HG02973 (cell line): ENCODE measurements around the gene MACIR.

Experiments used
- ATAC-seq: cut with Tn5 transposase; IDR thresholded peaks from one replicate; pipeline ENCODE4 v1.9.1; 2021; ENCODE audit warnings: moderate library complexity; ENCODE audit not compliant: unreplicated experiment

MACIR gene

DNA sequence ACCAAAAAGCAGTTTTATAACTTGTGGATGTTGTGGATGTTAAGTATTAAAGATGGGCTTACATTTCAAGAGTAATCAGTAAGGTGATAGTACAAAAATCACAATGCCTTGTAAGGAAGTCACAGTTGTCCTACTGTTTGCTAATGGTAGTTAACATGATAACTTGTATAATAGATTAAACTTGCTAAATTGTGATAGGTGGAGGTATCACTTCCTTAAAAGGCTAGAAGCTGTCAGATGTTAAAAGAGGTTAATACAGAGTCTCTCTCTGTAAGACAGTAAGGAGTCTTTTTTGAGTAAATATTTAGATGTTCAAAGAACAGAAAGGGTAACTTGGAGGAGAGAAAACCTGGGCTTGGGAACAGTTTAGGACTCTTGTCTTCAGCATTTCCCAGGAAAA is 14.2 kb upstream of the MACIR start:
- no peak for ATAC-seq

- no peak for ATAC-seq
Observed at GRCh38 chr5:103245761-103246160, 12.8 kb upstream of the MACIR start.

DNA sequence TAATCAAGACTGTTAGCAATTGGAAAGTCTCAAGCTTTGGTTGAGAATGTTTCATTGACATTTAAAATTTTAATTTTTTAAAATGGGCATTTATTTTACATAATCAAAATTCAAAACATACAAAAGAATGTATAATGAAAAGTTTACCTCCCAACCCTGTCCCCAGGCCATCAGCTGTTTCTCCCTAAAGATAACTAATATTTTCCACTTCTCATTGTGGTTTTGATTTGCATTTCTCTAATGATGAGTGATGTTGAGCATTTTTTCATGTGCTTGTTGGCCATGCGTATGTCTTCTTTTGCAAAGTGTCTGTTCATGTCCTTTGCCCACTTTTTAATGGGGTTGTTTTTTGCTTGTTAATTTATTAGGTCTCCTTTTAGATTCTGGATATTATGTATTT is 11.4 kb upstream of the MACIR start:
- peak; percentile 59 for ATAC-seq

- no peak for ATAC-seq
Observed at GRCh38 chr5:103249068-103249467, 9.5 kb upstream of the MACIR start.

- no peak for ATAC-seq
Observed at GRCh38 chr5:103254921-103255320, 3.6 kb upstream of the MACIR start.

DNA sequence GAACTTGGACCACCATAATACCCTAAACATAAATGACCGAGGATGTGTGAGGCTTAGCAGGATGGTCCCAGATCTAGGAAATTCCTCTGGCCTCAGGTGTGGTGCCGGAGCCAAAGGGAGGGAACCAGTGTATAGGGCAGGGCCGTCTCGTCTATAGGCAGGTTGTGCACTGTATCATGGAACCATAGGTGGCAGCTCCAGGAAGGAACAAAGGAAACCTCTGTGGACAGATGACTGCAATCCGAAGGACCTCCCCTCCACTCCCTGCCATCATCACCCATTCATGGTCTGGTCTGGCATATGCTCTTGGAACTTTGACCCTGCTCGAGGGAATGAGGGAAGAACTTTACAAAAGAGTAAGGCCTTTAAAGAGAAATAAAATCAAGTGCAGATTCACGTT is 2.9 kb upstream of the MACIR start:
- ATAC-seq: no peak

- ATAC-seq: no peak
Observed at GRCh38 chr5:103256178-103256577, 2.4 kb upstream of the MACIR start.

DNA sequence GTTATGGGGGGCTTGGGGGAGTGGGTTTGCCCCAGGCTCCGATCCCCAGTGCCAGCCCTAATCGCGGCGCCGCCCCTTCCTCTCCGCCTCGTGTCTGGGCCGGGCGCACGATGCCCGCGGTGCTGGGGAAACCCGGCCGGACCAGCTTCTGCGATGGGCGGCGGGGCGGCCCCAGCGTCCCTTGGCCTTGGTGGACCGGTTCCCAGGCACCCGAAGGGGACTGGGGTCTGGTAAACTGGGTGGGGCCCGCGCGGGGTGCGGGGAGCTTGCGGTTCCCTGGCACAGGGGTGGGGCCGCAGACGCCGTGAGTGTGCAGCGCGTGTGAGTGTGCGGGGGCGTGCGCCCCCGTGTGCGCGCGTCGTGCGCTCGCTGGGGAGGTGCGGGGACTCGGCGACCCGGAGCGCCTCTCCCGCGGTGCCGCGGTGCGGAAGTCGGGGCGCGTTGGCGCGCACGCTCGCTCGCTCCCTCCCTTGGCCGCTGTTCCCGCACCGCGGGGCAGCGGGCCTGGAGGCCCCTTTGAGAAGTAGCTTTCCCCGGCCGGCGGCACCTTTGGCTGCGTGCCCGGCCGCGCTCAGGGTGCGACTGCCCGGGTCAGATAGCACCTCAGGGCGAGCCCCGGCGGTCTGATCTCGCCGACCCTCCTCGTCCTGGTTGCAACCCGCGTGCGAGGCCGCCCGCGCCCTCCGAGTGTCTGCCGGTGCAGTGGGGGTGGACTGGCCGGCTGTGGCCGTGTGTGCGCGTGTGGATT is 568 bp downstream of the MACIR start:
- ATAC-seq: peak; percentile 35

DNA sequence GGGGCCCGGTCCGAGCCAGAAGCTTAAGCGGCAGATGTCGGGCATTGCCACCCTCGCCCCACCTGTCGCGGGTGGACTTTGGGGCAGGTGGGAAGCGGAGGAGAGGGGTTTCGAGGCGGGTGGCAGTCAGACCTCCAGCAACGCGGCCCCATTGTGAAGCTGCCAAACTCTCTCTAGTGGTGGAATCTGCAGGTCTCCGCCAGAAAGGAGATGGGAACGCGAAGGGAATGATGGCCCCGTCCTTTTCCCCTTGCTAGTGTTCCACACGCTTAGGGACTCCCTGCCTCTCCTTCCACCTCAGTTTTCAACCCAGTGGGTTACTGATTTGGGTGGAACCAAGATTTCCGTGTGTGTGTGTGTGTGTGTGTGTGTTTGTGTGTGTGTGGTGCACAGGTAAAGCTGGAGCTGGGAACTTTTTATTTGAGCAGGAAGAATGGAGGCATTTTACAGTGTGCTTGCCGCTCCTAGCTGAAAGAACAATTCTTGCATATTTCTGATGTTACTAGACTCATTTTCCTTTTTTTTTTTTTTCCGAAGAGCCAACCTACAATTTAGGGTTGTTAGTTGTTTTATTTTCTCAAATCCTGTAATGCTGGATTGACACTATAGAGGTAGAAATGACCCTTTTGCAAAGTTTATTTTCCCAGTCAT is 1.3 kb downstream of the MACIR start:
- peak; percentile 0 for ATAC-seq

GRCh38 chr5:103260951-103261350 is 2.4 kb downstream of the MACIR start:
- peak; percentile 32 for ATAC-seq

DNA sequence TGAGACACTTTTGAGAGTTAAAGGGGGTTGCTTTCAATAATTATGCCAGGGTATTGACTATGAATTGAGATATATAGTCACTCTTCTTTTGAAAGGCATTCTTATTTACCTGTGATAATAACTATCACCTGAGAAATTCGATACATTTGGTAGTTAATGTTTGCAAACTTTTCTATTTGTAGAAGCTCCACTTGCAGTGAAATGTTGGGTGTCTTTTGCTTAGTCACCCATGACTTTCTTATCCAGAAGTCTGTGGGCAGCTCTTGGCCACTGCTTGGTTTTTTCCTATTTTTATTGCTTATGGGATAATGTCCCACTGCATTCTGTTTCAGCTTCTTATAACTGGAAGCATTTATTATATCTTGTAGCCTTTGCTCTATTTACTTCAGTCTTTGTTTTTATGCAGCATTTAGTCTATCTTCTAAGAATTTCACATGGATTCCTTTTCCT is 3.9 kb downstream of the MACIR start:
- no peak for ATAC-seq

GRCh38 chr5:103263054-103263453 is 4.5 kb downstream of the MACIR start:
- ATAC-seq: no peak

- no peak for ATAC-seq
Observed at GRCh38 chr5:103264508-103264907, 5.9 kb downstream of the MACIR start.

GRCh38 chr5:103270581-103270980 is 12.0 kb downstream of the MACIR start:
- ATAC-seq: no peak

DNA sequence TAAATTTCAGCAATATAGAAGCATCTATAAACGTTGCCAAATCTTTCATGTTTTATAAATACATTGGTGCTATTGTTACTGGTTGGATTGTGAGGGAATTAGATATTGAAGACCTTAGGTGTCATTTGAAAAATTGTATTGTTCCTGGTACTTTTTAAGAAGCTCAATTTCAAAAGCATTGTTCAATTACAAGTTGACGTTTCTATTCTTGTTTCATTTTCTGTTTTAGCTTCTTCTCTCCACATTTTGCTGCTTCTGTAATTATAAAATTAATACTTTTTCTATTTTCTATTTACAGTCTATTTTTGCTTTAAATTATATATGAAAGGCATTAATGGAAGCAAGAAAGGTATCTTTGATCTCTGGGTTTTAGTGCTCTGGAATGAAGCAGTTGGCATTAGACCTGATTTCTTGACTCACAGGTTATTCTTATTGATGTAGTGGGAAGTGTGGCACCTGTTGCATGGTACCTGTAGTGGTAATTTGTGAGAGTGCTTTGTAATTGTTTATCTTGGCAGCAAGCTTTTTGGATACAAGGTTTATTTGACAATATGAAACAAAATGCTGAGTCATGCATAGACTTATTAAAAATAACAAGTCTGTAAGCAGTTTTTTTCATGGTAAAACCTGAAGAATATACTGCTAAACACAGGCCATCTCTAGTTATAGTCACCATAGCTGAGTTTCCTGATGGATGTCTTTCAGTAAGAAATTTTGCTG is 13.2 kb downstream of the MACIR start:
- ATAC-seq: no peak

GRCh38 chr5:103272377-103272776 is 13.8 kb downstream of the MACIR start:
- ATAC-seq: no peak

DNA sequence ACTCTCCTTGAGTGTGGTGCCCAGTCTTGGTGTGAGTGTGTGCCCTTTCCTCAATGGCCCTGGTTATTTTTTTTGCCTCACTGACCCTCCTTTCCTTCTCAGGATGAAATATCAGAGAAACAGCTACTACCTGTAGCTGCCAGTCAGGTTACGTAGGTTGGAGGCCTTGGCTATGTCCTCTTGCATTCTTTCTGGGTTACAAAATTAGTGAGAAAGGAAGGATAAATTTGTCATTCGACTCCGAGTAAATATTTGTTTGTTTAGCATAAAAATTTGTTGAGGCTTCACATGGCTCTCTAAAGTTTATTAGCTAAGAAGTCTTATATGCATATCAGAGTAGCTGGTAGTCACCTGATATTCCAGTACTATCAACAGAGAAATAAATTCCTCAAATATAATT is 15.4 kb downstream of the MACIR start:
- no peak for ATAC-seq

- ATAC-seq: no peak
Observed at GRCh38 chr5:103275851-103276250, 17.3 kb downstream of the MACIR start.

DNA sequence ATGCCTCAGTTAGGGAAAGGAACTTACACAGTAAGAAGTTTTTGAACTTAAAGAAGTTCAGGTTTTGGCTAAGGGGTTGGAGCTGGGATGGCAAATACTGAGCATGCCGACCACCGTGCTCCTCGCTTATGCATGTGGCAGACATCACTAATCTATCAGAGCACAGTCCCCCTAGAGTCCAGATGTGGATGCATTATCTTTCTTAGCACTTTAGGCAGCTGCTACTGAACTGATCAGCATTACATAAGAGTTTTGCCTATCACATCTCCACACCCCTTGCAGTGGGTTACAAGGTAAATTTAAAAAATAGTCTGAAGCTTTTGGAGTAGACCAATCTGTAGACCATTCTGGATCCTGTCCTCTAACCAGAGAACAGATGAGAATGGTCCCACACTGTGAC is 22.4 kb downstream of the MACIR start:
- ATAC-seq: no peak

DNA sequence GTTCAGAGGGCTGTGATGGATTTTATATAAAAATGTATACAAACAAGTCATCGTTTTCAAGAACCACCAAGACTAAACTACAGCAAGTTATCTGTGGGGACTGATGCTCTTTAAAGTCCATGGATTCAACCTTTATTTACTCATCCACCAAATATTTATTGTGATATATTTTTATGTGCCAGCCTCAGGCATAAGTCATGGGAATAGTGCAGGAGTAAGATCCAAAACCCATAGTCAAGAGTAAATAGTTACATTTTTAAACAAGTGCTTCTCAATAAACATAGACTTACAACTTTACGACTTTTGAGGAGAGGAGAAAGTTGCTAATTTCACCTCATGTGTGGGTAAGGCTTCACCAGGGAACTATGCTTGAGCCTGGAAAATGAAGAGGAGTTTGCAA is 24.6 kb downstream of the MACIR start:
- no peak for ATAC-seq

- ATAC-seq: no peak
Observed at GRCh38 chr5:103283869-103284268, 25.3 kb downstream of the MACIR start.

GRCh38 chr5:103286622-103287021 is 28.1 kb downstream of the MACIR start:
- ATAC-seq: no peak
